ENCODE measurements around the gene PMPCB.
"Not testable (repeated sequence)": the region's sequence is repeated elsewhere in the genome, so short reads cannot be mapped to it uniquely, and the experiment has no call there.

GRCh38 chr7:103266229-103266628 is 31.0 kb upstream of the PMPCB start:
- TF ChIP-seq, protein P1, sequence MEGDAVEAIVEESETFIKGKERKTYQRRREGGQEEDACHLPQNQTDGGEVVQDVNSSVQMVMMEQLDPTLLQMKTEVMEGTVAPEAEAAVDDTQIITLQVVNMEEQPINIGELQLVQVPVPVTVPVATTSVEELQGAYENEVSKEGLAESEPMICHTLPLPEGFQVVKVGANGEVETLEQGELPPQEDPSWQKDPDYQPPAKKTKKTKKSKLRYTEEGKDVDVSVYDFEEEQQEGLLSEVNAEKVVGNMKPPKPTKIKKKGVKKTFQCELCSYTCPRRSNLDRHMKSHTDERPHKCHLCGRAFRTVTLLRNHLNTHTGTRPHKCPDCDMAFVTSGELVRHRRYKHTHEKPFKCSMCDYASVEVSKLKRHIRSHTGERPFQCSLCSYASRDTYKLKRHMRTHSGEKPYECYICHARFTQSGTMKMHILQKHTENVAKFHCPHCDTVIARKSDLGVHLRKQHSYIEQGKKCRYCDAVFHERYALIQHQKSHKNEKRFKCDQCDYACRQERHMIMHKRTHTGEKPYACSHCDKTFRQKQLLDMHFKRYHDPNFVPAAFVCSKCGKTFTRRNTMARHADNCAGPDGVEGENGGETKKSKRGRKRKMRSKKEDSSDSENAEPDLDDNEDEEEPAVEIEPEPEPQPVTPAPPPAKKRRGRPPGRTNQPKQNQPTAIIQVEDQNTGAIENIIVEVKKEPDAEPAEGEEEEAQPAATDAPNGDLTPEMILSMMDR (conservative IDR thresholded peaks at IDR 0.05 in 1 of 2, IDR thresholded peaks at IDR 0.05 in 1 of 2; ENCODE audit: low read depth in 1 of 2, low read length in 2 of 2): not testable (repeated sequence)
- not testable (repeated sequence) for TF ChIP-seq EZH2 (IDR thresholded peaks at IDR 0.05; ENCODE audit: low read length, missing control alignments)
